ENCODE data around the gene THEM5. TPM values are rescaled to one million over a fixed set of nuclear protein-coding genes. Genes with fewer than 3 reads are reported as not detected.
"Not testable (repeated sequence)": the region's sequence is repeated elsewhere in the genome, so short reads cannot be mapped to it uniquely, and the experiment has no call there.

The THEM5 gene, protein sequence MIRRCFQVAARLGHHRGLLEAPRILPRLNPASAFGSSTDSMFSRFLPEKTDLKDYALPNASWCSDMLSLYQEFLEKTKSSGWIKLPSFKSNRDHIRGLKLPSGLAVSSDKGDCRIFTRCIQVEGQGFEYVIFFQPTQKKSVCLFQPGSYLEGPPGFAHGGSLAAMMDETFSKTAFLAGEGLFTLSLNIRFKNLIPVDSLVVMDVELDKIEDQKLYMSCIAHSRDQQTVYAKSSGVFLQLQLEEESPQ
- not detected for total RNA-seq

GRCh38 chr1:151853411-151853943, at the start of gene THEM5:
TSS of gene THEM5 (minus strand) at chr1:151853712. CDS start at chr1:151853565, 147 bp downstream.
- DNase-seq (ENCODE audit: low spot score), result no peak

DNA sequence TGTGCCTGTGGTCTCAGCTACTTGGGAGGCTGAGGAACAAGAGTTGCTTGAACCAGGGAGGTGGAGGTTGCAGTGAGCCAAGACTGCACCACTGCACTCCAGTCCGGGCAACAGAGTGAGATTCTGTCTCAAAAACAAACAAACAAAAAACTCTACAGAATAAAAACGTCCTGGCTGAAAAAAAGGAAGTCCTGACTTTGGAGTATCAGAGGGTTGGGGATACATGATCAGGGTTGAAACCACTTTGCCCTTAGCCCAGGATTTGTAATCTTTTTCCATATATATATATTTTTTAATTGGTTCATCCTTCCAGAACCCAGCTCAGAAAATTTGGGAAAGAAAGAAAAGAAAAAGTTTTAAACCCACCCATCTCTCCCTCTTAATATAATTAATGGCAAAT, 49.3 kb upstream of the THEM5 start:
- DNase-seq (ENCODE audit: low spot score), result no peak

GRCh38 chr1:151900804-151901203, 47.3 kb upstream of the THEM5 start:
- not testable (repeated sequence) for DNase-seq (ENCODE audit: low spot score)

- DNase-seq (ENCODE audit: low spot score), result no peak
Observed at GRCh38 chr1:151898519-151898991, 45.0 kb upstream of the THEM5 start.

- no peak for DNase-seq (ENCODE audit: low spot score)
Observed at GRCh38 chr1:151897991-151898431, 44.5 kb upstream of the THEM5 start.

- no peak for DNase-seq (ENCODE audit: low spot score)
Observed at GRCh38 chr1:151893176-151893924, 39.8 kb upstream of the THEM5 start.

GRCh38 chr1:151892190-151892589, 38.7 kb upstream of the THEM5 start:
- no peak for DNase-seq (ENCODE audit: low spot score)

- DNase-seq (ENCODE audit: low spot score), result no peak
Observed at GRCh38 chr1:151891512-151891911, 38.0 kb upstream of the THEM5 start.

GRCh38 chr1:151888972-151889570, 35.6 kb upstream of the THEM5 start:
- no peak for DNase-seq (ENCODE audit: low spot score)

DNA sequence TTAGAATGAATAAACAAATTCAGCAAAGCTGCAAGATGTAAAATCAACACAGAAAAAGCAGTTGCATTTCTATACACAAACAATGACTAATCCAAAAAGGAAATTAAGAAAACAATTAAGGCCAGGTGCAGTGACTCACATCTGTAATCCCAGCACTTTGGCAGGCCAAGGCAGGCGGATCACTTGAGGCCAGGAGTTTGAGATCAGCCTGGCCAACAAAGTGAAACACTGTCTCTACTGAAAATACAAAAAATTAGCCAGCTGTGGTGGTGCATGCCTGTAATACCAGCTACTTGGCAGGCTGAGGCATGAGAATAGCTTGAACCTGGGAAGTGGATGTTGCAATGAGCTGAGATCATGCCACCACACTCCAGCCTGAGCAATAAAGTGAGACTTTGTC, 33.5 kb upstream of the THEM5 start:
- DNase-seq (ENCODE audit: low spot score), result no peak

GRCh38 chr1:151885479-151885878, 32.0 kb upstream of the THEM5 start:
- DNase-seq (ENCODE audit: low spot score), result no peak

GRCh38 chr1:151884879-151885278, 31.4 kb upstream of the THEM5 start:
- not testable (repeated sequence) for DNase-seq (ENCODE audit: low spot score)

GRCh38 chr1:151884445-151884844, 30.9 kb upstream of the THEM5 start:
- not testable (repeated sequence) for DNase-seq (ENCODE audit: low spot score)

DNA sequence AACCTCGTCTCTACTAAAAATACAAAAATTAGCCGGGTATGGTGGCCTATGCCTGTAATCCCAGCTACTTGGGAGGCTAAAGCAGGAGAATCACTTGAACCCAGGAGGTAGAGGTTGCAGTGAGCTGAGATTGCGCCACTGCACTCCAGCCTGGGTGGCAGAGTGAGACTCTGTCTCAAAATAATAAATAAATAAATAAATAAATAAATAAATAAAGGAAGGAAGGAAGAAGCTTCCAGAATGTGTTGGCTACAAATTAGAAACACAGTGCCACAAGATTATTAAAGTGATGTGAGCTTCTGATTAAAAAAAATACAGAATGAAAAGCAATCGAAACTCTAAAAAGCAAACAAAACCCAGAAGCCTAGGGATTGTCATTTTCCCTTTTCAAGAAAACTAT, 30.4 kb upstream of the THEM5 start:
- DNase-seq (ENCODE audit: low spot score), result not testable (repeated sequence)

DNA sequence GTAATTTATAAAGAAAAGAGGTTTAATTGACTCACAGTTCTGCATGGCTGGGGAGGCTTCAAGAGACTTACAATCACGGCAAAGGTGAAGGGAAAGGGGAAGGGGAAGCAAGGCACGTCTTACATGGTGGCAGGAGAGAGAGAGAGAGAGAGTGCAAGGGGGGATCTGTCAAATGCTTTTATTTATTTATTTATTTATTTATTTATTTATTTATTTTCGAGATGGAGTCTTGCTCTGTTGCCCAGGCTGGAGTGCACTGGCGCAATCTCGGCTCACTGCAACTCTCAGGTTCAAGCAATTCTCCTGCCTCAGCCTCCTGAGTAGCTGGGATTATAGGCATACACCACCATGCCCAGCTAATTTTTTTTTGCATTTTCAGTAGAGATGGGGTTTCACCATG, 29.4 kb upstream of the THEM5 start:
- not testable (repeated sequence) for DNase-seq (ENCODE audit: low spot score)

- DNase-seq (ENCODE audit: low spot score), result no peak
Observed at GRCh38 chr1:151882466-151882865, 29.0 kb upstream of the THEM5 start.

DNA sequence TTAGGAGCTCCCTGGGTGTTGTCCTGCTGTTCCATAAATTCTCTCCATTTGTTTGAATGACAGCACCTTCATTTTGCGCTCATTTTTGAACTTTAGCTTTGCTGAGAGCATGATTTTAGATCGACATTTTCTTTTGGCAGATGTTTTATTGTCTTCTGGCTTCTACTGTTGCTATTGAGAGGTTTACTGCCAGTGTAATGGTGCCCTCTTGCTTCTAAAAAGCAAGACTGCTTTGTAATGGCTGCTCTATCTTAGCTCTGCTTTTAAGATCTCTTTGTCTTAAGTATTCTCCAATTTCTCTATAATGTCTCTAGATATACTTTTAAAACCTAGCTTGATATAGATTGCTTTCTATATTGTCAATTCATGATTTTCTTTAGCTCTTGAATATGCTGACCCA, 28.0 kb upstream of the THEM5 start:
- DNase-seq (ENCODE audit: low spot score), result no peak

DNA sequence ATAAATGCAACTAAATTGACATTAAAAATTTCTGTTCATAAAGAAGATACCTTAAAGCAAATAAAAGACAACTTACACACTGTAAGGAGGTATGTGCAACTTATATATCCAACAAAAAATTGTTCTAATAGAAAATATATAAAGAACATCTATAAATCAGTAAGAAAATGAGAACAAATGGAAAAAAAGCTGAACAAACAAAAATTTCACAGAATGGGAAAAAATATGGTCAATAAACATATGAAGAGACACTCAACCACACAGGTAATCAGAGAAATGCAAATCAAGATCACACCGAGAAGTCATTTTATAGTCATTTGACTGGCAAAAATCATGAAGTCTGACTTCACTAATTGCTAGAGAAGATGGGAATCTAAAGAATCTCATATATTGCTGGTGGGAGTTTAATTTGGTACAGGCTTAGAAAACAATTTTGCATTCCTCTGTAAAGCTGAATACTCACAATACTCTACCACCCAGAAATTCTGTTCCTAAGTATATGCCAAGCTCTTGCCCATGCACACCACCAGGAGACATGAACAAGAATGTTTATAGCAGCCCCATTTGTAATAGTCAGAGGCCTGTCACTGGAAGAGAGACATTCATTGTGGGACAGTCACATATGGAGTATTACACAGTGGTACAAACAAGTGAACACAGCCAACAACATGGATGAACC, 22.0 kb upstream of the THEM5 start:
- no peak for DNase-seq (ENCODE audit: low spot score)

DNA sequence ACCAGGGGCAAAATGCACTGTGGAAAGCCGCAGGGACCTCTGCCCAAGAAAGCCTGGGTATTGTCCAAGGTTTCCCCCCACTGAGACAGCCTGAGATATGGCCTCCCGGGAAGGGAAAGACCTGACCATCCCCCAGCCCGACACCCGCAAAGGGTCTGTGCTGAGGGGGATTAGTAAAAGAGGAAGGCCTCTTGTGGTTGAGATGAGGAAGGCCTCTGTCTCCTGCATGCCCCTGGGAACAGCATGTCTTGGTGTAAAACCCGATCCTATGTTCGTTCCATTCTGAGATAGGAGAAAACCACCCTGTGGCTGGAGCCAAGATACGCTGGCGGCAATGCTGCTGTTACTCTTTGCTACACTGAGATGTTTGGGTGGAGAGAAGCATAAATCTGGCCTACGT, 19.3 kb upstream of the THEM5 start:
- not testable (repeated sequence) for DNase-seq (ENCODE audit: low spot score)

GRCh38 chr1:151871284-151872030, 17.9 kb upstream of the THEM5 start:
- no peak for DNase-seq (ENCODE audit: low spot score)

DNA sequence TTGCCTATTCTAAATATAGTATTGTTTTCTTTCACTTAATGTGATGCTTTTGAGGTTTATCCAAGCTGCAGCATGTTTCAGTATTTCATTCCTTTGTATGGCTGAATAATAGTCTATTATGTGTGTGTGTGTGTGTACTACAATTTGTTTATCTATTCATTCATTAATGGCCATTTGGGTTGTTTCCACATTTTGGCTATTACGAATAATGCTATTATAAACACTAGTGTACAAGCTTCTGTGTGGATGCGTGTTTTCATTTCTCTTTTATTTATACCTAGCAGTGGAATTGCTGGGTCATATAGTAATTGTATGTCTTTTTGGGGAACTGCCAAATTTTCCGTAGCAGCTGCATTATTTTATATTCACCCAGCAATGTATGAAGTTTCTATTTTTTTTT, 15.0 kb upstream of the THEM5 start:
- DNase-seq (ENCODE audit: low spot score), result no peak

All from ureter (tissue), 1 donor.